ENCODE results near the gene TNKS2.
A peak's percentile ranks its signal among the peaks of the same experiment; 100 is the strongest.

TNKS2 gene

GRCh38 chr10:91843083-91843482 is 44.9 kb downstream of the TNKS2 start:
- no peak for TF ChIP-seq USF1 (IDR thresholded peaks at IDR 0.05)
- no peak for TF ChIP-seq TCF12 (IDR thresholded peaks at IDR 0.05; ENCODE audit: low read depth)
- no peak for TF ChIP-seq NFIC (IDR thresholded peaks at IDR 0.05)
- no peak for TF ChIP-seq TEAD4 (IDR thresholded peaks at IDR 0.05)
- TF ChIP-seq ZBTB7A (IDR thresholded peaks at IDR 0.05; ENCODE audit: low read depth), result no peak
- no peak for TF ChIP-seq EP300 (IDR thresholded peaks at IDR 0.05; ENCODE audit: borderline replicate concordance)
- TF ChIP-seq EGR1 (IDR thresholded peaks at IDR 0.05), result no peak
- no peak for TF ChIP-seq YY1 (IDR thresholded peaks at IDR 0.05; ENCODE audit: low read depth)
- no peak for TF ChIP-seq CREB1 (IDR thresholded peaks at IDR 0.05; ENCODE audit: low read depth)

- TF ChIP-seq TAF1 (IDR thresholded peaks at IDR 0.05; ENCODE audit: low read depth) (no peak), RAD21 (IDR thresholded peaks at IDR 0.05; ENCODE audit: low read depth) (peak; percentile 47; the same call in 1 of the 2 replicates)
Measured at GRCh38 chr10:91856637-91857036, 58.4 kb downstream of the TNKS2 start.

GRCh38 chr10:91860885-91861284 is 62.7 kb downstream of the TNKS2 start:
- TF ChIP-seq USF1 (IDR thresholded peaks at IDR 0.05) (no peak), CEBPB (IDR thresholded peaks at IDR 0.05) (no peak), MAX (IDR thresholded peaks at IDR 0.05) (no peak), EGR1 (IDR thresholded peaks at IDR 0.05) (no peak), NFIC (IDR thresholded peaks at IDR 0.05) (no peak), YY1 (IDR thresholded peaks at IDR 0.05; ENCODE audit: low read depth) (no peak), TEAD4 (IDR thresholded peaks at IDR 0.05) (no peak), TCF12 (IDR thresholded peaks at IDR 0.05; ENCODE audit: low read depth) (no peak), REST (IDR thresholded peaks at IDR 0.05; ENCODE audit: low read depth) (no peak)

- no peak for TF ChIP-seq EP300 (IDR thresholded peaks at IDR 0.05; ENCODE audit: borderline replicate concordance)
- no peak for TF ChIP-seq TCF12 (IDR thresholded peaks at IDR 0.05; ENCODE audit: low read depth)
Measured at GRCh38 chr10:91864099-91864498, 65.9 kb downstream of the TNKS2 start.

GRCh38 chr10:91864744-91865143 is 66.5 kb downstream of the TNKS2 start:
- TF ChIP-seq NFIC (IDR thresholded peaks at IDR 0.05), result no peak

- TF ChIP-seq FOXM1 (IDR thresholded peaks at IDR 0.05; ENCODE audit: borderline replicate concordance, low read depth), result no peak
- TF ChIP-seq EGR1 (IDR thresholded peaks at IDR 0.05), result no peak
- no peak for TF ChIP-seq MAX (IDR thresholded peaks at IDR 0.05)
- no peak for TF ChIP-seq EP300 (IDR thresholded peaks at IDR 0.05; ENCODE audit: borderline replicate concordance)
- TF ChIP-seq YY1 (IDR thresholded peaks at IDR 0.05; ENCODE audit: low read depth), result no peak
- TF ChIP-seq USF1 (IDR thresholded peaks at IDR 0.05), result no peak
- no peak for TF ChIP-seq CEBPB (IDR thresholded peaks at IDR 0.05)
Measured at GRCh38 chr10:91865562-91866081, 67.4 kb downstream of the TNKS2 start.

GRCh38 chr10:91875156-91875555 is 76.9 kb downstream of the TNKS2 start:
- TF ChIP-seq NFIC (IDR thresholded peaks at IDR 0.05) (no peak), CEBPB (IDR thresholded peaks at IDR 0.05) (no peak), USF1 (IDR thresholded peaks at IDR 0.05) (no peak), REST (IDR thresholded peaks at IDR 0.05; ENCODE audit: low read depth) (no peak)

All from Ishikawa (cell line).